Gastroesophageal sphincter (tissue), 4 donors: ENCODE data around the gene CYP4F11. TPM values are rescaled to one million over a fixed set of nuclear protein-coding genes. Genes with fewer than 3 reads are reported as not detected.

Experiments
- ATAC-seq: fragments of 150-250 bp; one replicate; pipeline ENCODE4 v1.9.1; 2016; ENCODE audit warnings: mild to moderate bottlenecking, moderate library complexity
- H3K27ac ChIP-seq, 4 donors: fragments of 200-600 bp; sonication (generic) in 3 of 4; 1 replicate in 3 of 4; 2 replicates in 1 of 4; pipeline ENCODE4 v1.5.1; 2016 to 2019
- H3K27me3 ChIP-seq: fragments of 200-600 bp; sonication (generic); one replicate; pipeline ENCODE4 v1.5.1; 2019
- H3K36me3 ChIP-seq, 2 donors: fragments of 200-600 bp; sonication (generic); one replicate each; pipeline ENCODE4 v1.5.1; 2019; ENCODE audit warnings: control low read depth in 1 of 2
- H3K4me1 ChIP-seq, 3 donors: fragments of 200-600 bp; sonication (generic); 1 replicate in 2 of 3; 2 replicates in 1 of 3; pipeline ENCODE4 v1.5.1; 2016 to 2019; ENCODE audit warnings: control low read depth in 2 of 3
- H3K4me3 ChIP-seq, 2 donors: fragments of 200-600 bp; sonication (generic); one replicate each; pipeline ENCODE4 v1.5.1; 2019; ENCODE audit warnings: mild to moderate bottlenecking in 1 of 2, moderate library complexity in 1 of 2
- H3K9me3 ChIP-seq, 3 donors: fragments of 200-600 bp; sonication (generic); one replicate each; pipeline ENCODE4 v1.5.1; 2017 to 2019; ENCODE audit warnings: control low read depth in 2 of 3
- CTCF ChIP-seq, 4 experiments: fragments of 200-600 bp in 2 of 4; fragments of 450-650 bp in 2 of 4; sonication (generic) in 1 of 4; IDR thresholded peaks; one replicate each; pipeline ENCODE4 v1.5.1; 2017 to 2019; ENCODE audit warnings: antibody characterized with exemption in 4 of 4, mild to moderate bottlenecking in 2 of 4, moderate library complexity in 2 of 4
- EP300 ChIP-seq: sonication (generic); formaldehyde crosslinking; IDR thresholded peaks from one replicate; pipeline ENCODE4 v1.6.1; 2017; ENCODE audit warnings: antibody characterized with exemption, mild to moderate bottlenecking
- POLR2A ChIP-seq, 2 donors: fragments of 450-650 bp; IDR thresholded peaks; one replicate each; pipeline ENCODE4 v1.6.1; 2017; ENCODE audit warnings: antibody characterized with exemption in 2 of 2, mild to moderate bottlenecking in 2 of 2, moderate library complexity in 1 of 2
- POLR2AphosphoS5 ChIP-seq: sonication (generic); formaldehyde crosslinking; IDR thresholded peaks from one replicate; pipeline ENCODE4 v1.6.1; 2017; ENCODE audit warnings: antibody characterized with exemption
- WGBS, 2 donors: methylation state at CpG; one replicate each; pipeline ENCODE4 v1.1.5; 2018; ENCODE audit warnings: low coverage in 1 of 2; 5-methylcytosine and 5-hydroxymethylcytosine counted together
- total RNA-seq, 4 donors: library from RNA; depleted of rRNA; stranded (reverse); fragments of >200 nt; gene quantifications; one replicate each; pipeline ENCODE4 v1.1.0, GENCODE V29; 2016

CYP4F11 gene
- total RNA-seq, 4 donors from 2014 or later: 2.3 TPM; not detected in 2

DNA sequence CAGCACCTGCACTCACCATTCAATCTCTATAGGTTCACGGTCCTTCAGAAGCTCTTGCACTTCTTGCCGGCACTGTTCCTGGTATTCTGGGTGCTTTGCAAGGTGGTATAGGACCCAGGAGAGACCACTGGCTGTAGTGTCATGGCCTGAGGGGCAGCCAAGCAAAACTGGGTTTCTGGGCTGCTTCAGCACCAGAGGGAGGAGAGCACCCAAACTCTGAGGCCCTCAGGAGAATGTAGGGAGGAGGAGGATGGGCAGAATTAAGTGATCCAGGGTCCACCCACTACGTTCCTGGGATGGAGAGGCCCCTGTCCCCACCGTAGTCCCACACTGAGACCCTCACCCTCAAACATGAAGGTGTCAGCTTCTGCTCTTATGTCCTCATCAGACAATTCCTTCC, 12.3 kb downstream of the CYP4F11 start:
- no peak for ATAC-seq
- peaks cover 26% of the 10 kb centered on the region for H3K27me3 ChIP-seq
- no peak for TF ChIP-seq CTCF (IDR thresholded peaks at IDR 0.05)
- no peak for TF ChIP-seq POLR2AphosphoS5
- no peak for TF ChIP-seq POLR2A (IDR thresholded peaks at IDR 0.05)
- TF ChIP-seq EP300: no peak
- H3K36me3 ChIP-seq: no peaks in the 10 kb centered on the region
- H3K27ac ChIP-seq: no peak overlapping the region
- WGBS, 2 donors: 62 to 86% methylated on average over 1 to 4 of the region's 4 CpGs
- H3K9me3 ChIP-seq: no peaks in the 10 kb centered on the region
- H3K4me3 ChIP-seq: no peak overlapping the region
- H3K4me1 ChIP-seq: no peaks in the 10 kb centered on the region

GRCh38 chr19:15919243-15919642, 15.1 kb downstream of the CYP4F11 start:
- Histone ChIP-seq H3K9me3 (peaks cover 0 to 21% (median 0%) of the 10 kb centered on the region in 3 donors), H3K36me3 (no peaks in the 10 kb centered on the region), H3K27ac (no peak overlapping the region), H3K4me3 (no peak overlapping the region), H3K27me3 (peaks cover 33% of the 10 kb centered on the region), H3K4me1 (no peaks in the 10 kb centered on the region)
- no peak for ATAC-seq
- 57% methylated on average over 4 of the region's 4 CpGs; no CpG with 5 or more reads in 1 of the 2 donors for WGBS, 2 donors
- TF ChIP-seq POLR2A (IDR thresholded peaks at IDR 0.05): no peak
- no peak for TF ChIP-seq CTCF (IDR thresholded peaks at IDR 0.05)
- TF ChIP-seq POLR2AphosphoS5: no peak
- TF ChIP-seq EP300: no peak

- Histone ChIP-seq H3K9me3 (peaks cover 0 to 28% (median 0%) of the 10 kb centered on the region in 3 donors), H3K4me3 (no peak overlapping the region), H3K4me1 (peaks cover 0 to 6% (median 0%) of the 10 kb centered on the region in 3 donors), H3K27me3 (peaks cover 68% of the 10 kb centered on the region), H3K36me3 (no peaks in the 10 kb centered on the region), H3K27ac (no peak overlapping the region)
- TF ChIP-seq POLR2A (IDR thresholded peaks at IDR 0.05): no peak
- TF ChIP-seq EP300: no peak
- no peak for TF ChIP-seq CTCF (IDR thresholded peaks at IDR 0.05)
- TF ChIP-seq POLR2AphosphoS5: no peak
- ATAC-seq: no peak
- WGBS, 2 donors: 72 to 87% methylated on average over 2 of the region's 2 CpGs
Measured at GRCh38 chr19:15915109-15915508, 19.2 kb downstream of the CYP4F11 start.

DNA sequence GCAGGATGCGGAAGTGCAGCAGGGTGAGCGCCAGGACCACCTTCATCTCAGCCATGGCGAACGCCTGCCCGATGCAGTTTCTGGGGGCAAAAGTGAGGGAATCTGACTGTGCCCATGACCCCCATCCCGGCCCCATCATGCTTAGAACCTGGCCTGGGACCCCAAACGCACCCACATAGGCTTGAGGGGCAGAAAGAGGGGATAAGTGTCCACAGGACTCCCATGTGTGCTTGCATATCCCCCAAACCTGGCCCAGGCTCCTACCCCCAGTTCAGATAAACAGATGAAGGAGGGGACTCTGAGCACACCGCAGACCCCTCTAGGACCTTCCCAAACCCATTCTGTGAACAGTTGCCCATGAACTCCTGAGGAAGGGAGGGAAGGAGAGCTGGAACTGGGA, 20.5 kb downstream of the CYP4F11 start:
- H3K4me1 ChIP-seq: peaks cover 0 to 6% (median 0%) of the 10 kb centered on the region in 3 donors
- 67 to 100% methylated on average over 1 of the region's 8 CpGs for WGBS, 2 donors
- H3K4me3 ChIP-seq: no peak overlapping the region
- peaks cover 77% of the 10 kb centered on the region for H3K27me3 ChIP-seq
- no peak for ATAC-seq
- H3K9me3 ChIP-seq: peaks cover 0 to 28% (median 0%) of the 10 kb centered on the region in 3 donors
- H3K36me3 ChIP-seq: no peaks in the 10 kb centered on the region
- no peak for TF ChIP-seq CTCF (IDR thresholded peaks at IDR 0.05)
- no peak overlapping the region for H3K27ac ChIP-seq

DNA sequence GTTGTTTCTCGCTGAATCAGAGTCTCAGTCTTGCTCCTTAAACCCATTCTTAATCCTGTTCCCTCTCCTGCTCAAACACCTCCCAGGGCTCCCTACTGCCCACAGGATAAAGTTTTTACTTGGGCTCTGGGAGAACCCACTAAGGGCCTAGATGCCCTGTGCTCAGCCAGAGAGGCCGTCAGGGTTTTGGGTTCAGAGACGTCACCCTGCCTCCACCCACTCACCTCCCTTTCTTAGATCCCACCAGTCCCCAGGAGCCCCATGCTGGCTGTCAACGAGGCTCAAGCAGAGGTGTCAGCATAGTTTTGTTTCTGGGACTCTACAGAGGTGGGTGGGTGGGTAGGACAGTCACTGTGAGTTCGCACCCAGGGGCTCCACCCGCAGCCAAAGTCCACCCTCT, 20.9 kb downstream of the CYP4F11 start:
- Histone ChIP-seq H3K27ac (no peak overlapping the region), H3K36me3 (no peaks in the 10 kb centered on the region), H3K4me1 (peaks cover 0 to 6% (median 0%) of the 10 kb centered on the region in 3 donors), H3K9me3 (peaks cover 0 to 28% (median 0%) of the 10 kb centered on the region in 3 donors), H3K27me3 (peaks cover 76% of the 10 kb centered on the region), H3K4me3 (no peak overlapping the region)
- 60% methylated on average over 1 to 2 of the region's 6 CpGs for WGBS, 2 donors
- TF ChIP-seq POLR2AphosphoS5 (no peak), POLR2A (IDR thresholded peaks at IDR 0.05) (no peak), EP300 (no peak)
- ATAC-seq: no peak
